OCI-LY7 (cell line): ENCODE results near the gene ATP5F1D. TPM values are rescaled to one million over a fixed set of nuclear protein-coding genes. Genes with fewer than 3 reads are reported as not detected.

ENCODE experiments used
- BruUV-seq: library from RNA; stranded (reverse); fragments of 400-500 nt; replicated peaks from 2 replicates; lab custom pipeline; 2021; lab: Mats Ljungman, UMichigan
- CTCF ChIA-PET: fragments of 300-600 bp; sonication (Branson Sonifier 250); formaldehyde crosslinking; loops from one replicate; lab custom pipeline; 2022; ENCODE audit warnings: antibody characterized with exemption; ENCODE audit not compliant: unreplicated experiment; lab: Charles Lee
- POLR2A ChIA-PET: fragments of 300-600 bp; sonication (Branson Sonifier 250); formaldehyde crosslinking; loops from one replicate; lab custom pipeline; 2022; ENCODE audit warnings: antibody characterized with exemption; lab: Charles Lee
- DNase-seq: peaks from one replicate; pipeline ENCODE4 v3.0.0-alpha.2; 2015; ENCODE audit warnings: low spot score
- H2AFZ ChIP-seq: fragments of 200-600 bp; sonication (generic), shearing (Covaris generic); 2 replicates; pipeline ENCODE4 v1.6.1; 2014; ENCODE audit warnings: mild to moderate bottlenecking, antibody characterized with exemption, low read length, moderate library complexity
- H3K27ac ChIP-seq: fragments of 200-600 bp; sonication (generic); 2 replicates; pipeline ENCODE4 v1.5.1; 2014; ENCODE audit warnings: mixed run types, low read depth, mild to moderate bottlenecking, moderate library complexity, low read length, inconsistent platforms; ENCODE audit not compliant: poor library complexity, severe bottlenecking
- H3K36me3 ChIP-seq: fragments of 200-600 bp; sonication (generic); 2 replicates; pipeline ENCODE4 v1.6.1; 2014; ENCODE audit warnings: mild to moderate bottlenecking, antibody characterized with exemption, low read length, moderate library complexity, mixed read lengths; ENCODE audit not compliant: insufficient read depth
- H3K4me1 ChIP-seq: fragments of 200-600 bp; sonication (generic); 2 replicates; pipeline ENCODE4 v1.5.1; 2014; ENCODE audit warnings: mild to moderate bottlenecking, low read length; ENCODE audit not compliant: insufficient read depth, poor library complexity, severe bottlenecking
- H3K4me2 ChIP-seq: fragments of 200-600 bp; sonication (generic); 2 replicates; pipeline ENCODE4 v1.6.1; 2014; ENCODE audit warnings: mild to moderate bottlenecking, low read length
- H3K4me3 ChIP-seq: fragments of 200-600 bp; sonication (generic); 2 replicates; pipeline ENCODE4 v1.5.1; 2014; ENCODE audit warnings: mild to moderate bottlenecking, low read depth, low read length; ENCODE audit not compliant: poor library complexity, severe bottlenecking
- H3K79me2 ChIP-seq: fragments of 200-600 bp; sonication (generic); 2 replicates; pipeline ENCODE4 v1.6.1; 2016; ENCODE audit warnings: low read depth, mild to moderate bottlenecking, low read length, moderate library complexity, mixed read lengths; ENCODE audit not compliant: insufficient read depth
- H3K9me2 ChIP-seq: fragments of 200-600 bp; sonication (generic); 2 replicates; pipeline ENCODE4 v1.6.1; 2016; ENCODE audit warnings: mild to moderate bottlenecking, low read length, mixed read lengths; ENCODE audit not compliant: insufficient read depth
- H3K9me3 ChIP-seq: fragments of 200-600 bp; sonication (generic); 2 replicates; pipeline ENCODE4 v1.6.1; 2014; ENCODE audit warnings: mild to moderate bottlenecking, mixed run types, low read length, mixed read lengths
- H4K20me1 ChIP-seq: fragments of 200-600 bp; sonication (generic); 2 replicates; pipeline ENCODE4 v1.6.1; 2014; ENCODE audit warnings: mild to moderate bottlenecking, antibody characterized with exemption, low read length, moderate library complexity, mixed read lengths; ENCODE audit not compliant: insufficient read depth
- CTCF ChIP-seq: fragments of 200-600 bp; sonication (generic); conservative IDR thresholded peaks from 2 replicates; pipeline ENCODE4 v1.5.1; 2014; ENCODE audit warnings: mild to moderate bottlenecking, antibody characterized with exemption, low read length, moderate library complexity, mixed read lengths
- EZH2phosphoT487 ChIP-seq: fragments of 200-600 bp; sonication (generic); IDR thresholded peaks from 2 replicates; pipeline ENCODE4 v1.6.1; 2018; ENCODE audit warnings: low read depth, borderline replicate concordance, mild to moderate bottlenecking, mixed run types, antibody characterized with exemption, low read length, moderate library complexity, mixed read lengths
- intact Hi-C: fragments of 100-400 bp; cut with micrococcal nuclease; formaldehyde crosslinking; loops from one replicate; pipeline ENCODE4 v1.10.0; 2022; ENCODE audit not compliant: unreplicated experiment
- total RNA-seq, 2 experiments: library from RNA; depleted of rRNA in 1 of 2; stranded (reverse); fragments of >200 nt in 1 of 2; shearing (Covaris generic) in 1 of 2; gene quantifications; 2 replicates each; pipeline ENCODE4 v1.2.3, GENCODE V29; 2014 to 2022

The ATP5F1D gene
- total RNA-seq, 2 experiments from 2014 or later, result 51.8 to 266 TPM

GRCh38 chr19:1223018-1223855, 18.3 kb upstream of the ATP5F1D start:
- Histone ChIP-seq H3K79me2 (no peaks in the 10 kb centered on the region), H2AFZ (no peak overlapping the region), H3K4me3 (no peak overlapping the region), H4K20me1 (no peaks in the 10 kb centered on the region), H3K4me2 (no peak overlapping the region), H3K27ac (no peak overlapping the region), H3K9me2 (no peaks in the 10 kb centered on the region), H3K4me1 (no peaks in the 10 kb centered on the region), H3K36me3 (peaks cover 57% of the 10 kb centered on the region), H3K9me3 (no peaks in the 10 kb centered on the region)
- intact Hi-C loops, result no loop called here
- peak; percentile 67 for DNase-seq
- BruUV-seq, result no TSS peak
- POLR2A ChIA-PET, result no interaction called here
- peak; percentile 76 for TF ChIP-seq CTCF
- no peak for TF ChIP-seq EZH2phosphoT487
- CTCF ChIA-PET, result no interaction called here

GRCh38 chr19:1224047-1224825, 17.3 kb upstream of the ATP5F1D start:
- no peaks in the 10 kb centered on the region for H4K20me1 ChIP-seq
- H3K9me2 ChIP-seq, result no peaks in the 10 kb centered on the region
- no TSS peak for BruUV-seq
- H3K4me2 ChIP-seq, result no peak overlapping the region
- H3K27ac ChIP-seq, result no peak overlapping the region
- TF ChIP-seq EZH2phosphoT487 (no peak), CTCF (no peak)
- ChIA-PET POLR2A (no interaction called here), CTCF (no interaction called here)
- H3K4me3 ChIP-seq, result no peak overlapping the region
- no peaks in the 10 kb centered on the region for H3K9me3 ChIP-seq
- no peak overlapping the region for H2AFZ ChIP-seq
- intact Hi-C loops, result no loop called here
- H3K79me2 ChIP-seq, result no peaks in the 10 kb centered on the region
- no peak for DNase-seq
- no peaks in the 10 kb centered on the region for H3K4me1 ChIP-seq
- peaks cover 59% of the 10 kb centered on the region for H3K36me3 ChIP-seq
